Lower leg skin (tissue), 4 donors: ENCODE measurements around the gene AIG1. TPM values are rescaled to one million over a fixed set of nuclear protein-coding genes. Genes with fewer than 3 reads are reported as not detected.

ENCODE experiments used
- DNase-seq, 2 donors: peaks; one replicate each; pipeline ENCODE4 v3.0.0-alpha.2; 2019; ENCODE audit warnings: low spot score in 2 of 2
- H3K4me3 ChIP-seq: fragments of 200-600 bp; sonication (generic); 2 replicates; pipeline ENCODE4 v1.5.1; 2017; ENCODE audit warnings: mild to moderate bottlenecking, low read depth; ENCODE audit not compliant: poor library complexity, severe bottlenecking
- CTCF ChIP-seq, 3 donors: fragments of 450-650 bp; IDR thresholded peaks; one replicate each; pipeline ENCODE4 v1.5.1; 2016; ENCODE audit warnings: antibody characterized with exemption in 3 of 3, mild to moderate bottlenecking in 3 of 3, moderate library complexity in 2 of 3
- POLR2A ChIP-seq, 2 donors: fragments of 450-650 bp; IDR thresholded peaks; one replicate each; pipeline ENCODE4 v1.6.1; 2016 to 2017; ENCODE audit warnings: antibody characterized with exemption in 2 of 2, mild to moderate bottlenecking in 1 of 2, moderate library complexity in 1 of 2
- WGBS, 2 donors: methylation state at CpG; one replicate each; pipeline ENCODE4 v1.1.5; 2018; 5-methylcytosine and 5-hydroxymethylcytosine counted together
- intact Hi-C: fragments of 100-400 bp; cut with DNase I; formaldehyde crosslinking; loops from one replicate; pipeline ENCODE4 v1.15.0; 2023; ENCODE audit warnings: low total_unique reads
- total RNA-seq, 4 donors: library from RNA; depleted of rRNA; stranded (reverse); fragments of >200 nt; gene quantifications; one replicate each; pipeline ENCODE4 v1.1.0, GENCODE V29; 2016

AIG1 gene
- total RNA-seq, 4 donors from 2014 or later: 12.2 to 21.4 (median 16.0) TPM

DNA sequence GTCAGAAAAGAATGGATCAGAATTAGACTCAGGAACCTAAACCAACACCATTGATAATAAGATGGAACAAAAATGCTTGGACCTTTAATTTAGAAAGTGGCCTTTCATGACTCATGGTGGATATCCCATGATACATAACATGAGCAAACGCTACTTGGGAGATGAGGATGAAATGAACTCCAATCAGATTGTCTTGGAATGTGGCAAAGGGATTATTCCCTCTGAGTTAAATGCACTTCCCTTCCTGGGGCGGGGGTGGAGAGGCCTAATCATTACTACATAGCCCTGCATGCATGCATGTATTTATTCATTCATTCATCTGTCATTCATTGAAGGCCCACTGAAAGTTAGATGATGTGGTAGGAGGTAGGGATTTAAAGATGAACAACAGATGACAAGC lies 174.0 kb downstream of the AIG1 start:
- 78 to 79% methylated on average over 2 of the region's 2 CpGs for WGBS, 2 donors
- intact Hi-C loops: no loop called here
- no peak for DNase-seq
- TF ChIP-seq CTCF (IDR thresholded peaks at IDR 0.05): no peak
- TF ChIP-seq POLR2A (IDR thresholded peaks at IDR 0.05): no peak
- no peak overlapping the region for H3K4me3 ChIP-seq

DNA sequence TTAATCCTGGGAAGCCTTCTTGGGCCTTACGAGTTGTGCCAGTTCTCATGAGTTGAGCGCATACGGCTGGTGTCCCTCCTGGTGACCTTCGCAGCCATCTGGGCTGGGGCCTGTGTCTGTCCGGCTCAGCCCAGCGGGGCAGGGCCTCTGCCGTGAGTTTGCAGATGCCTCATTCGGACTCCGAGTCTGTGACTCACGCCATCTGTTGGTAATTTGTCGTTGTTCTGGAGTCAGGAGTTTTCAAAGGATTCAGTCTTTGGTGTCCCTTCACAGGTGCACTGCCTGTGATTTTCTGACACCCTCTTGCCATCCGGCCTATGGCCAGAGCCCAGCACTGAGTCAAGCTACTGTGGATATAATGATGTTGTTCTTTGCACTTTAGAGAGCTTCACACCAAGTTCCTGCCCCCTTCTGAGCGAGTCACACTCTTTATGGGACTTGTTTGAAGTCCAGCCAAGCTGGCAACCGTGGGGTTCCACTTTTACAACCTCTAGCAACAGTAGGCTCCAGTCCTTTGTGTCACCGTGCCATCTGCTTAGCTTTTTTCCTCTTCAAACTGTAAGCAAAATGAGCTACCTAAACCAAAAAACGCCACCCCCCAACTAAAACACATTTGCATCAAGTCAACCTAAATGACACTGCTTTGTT lies 175.6 kb downstream of the AIG1 start:
- no peak overlapping the region for H3K4me3 ChIP-seq
- no peak for DNase-seq
- WGBS, 2 donors: 65 to 76% methylated on average over 16 of the region's 16 CpGs
- intact Hi-C loops: no loop called here
- no peak for TF ChIP-seq CTCF (IDR thresholded peaks at IDR 0.05)

DNA sequence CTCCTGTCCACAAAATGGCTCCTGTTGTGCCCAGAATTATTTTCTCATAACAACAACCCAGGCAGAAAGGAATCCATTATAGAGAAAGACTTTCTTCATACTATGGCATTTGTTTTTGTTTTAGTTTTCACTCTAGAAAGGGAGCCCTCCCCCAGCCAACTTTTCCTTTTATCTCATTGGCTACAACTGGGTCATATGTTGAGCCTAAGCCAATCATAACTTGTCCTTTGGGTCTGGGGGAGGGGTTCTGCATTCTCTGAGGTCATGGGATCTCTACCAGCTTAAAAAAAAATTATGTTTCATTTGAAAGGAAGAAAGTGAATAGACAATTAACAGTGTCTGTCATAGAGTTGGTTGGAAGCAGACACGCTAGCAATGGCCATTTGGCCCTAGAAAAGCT lies 177.6 kb downstream of the AIG1 start:
- TF ChIP-seq CTCF (IDR thresholded peaks at IDR 0.05): no peak
- TF ChIP-seq POLR2A (IDR thresholded peaks at IDR 0.05): no peak
- no peak for DNase-seq
- H3K4me3 ChIP-seq: no peak overlapping the region
- intact Hi-C loops: no loop called here
- 97 to 100% methylated on average over 1 of the region's 1 CpG for WGBS, 2 donors

DNA sequence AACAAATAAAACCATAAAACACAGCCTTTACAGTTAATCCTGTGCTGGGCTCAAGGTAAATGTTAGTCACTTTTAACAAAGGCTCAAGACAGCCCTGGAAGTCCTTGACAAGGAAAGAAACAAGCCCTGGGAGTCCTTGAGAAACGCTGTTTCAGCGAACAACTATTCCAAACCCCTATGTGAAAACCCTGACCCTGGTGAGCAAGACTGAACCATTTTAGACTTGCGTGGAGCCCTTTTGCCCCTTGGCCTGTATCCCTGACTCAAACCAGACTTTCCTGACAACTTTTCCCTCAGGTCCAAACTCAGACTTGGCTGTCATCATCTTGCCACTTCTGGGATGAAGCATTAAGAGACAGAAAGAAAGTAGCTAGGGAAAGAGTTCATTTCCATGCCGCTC lies 180.4 kb downstream of the AIG1 start:
- H3K4me3 ChIP-seq: no peak overlapping the region
- WGBS, 2 donors: 87 to 88% methylated on average over 4 of the region's 4 CpGs
- TF ChIP-seq CTCF (IDR thresholded peaks at IDR 0.05): no peak
- TF ChIP-seq POLR2A (IDR thresholded peaks at IDR 0.05): no peak
- intact Hi-C loops: no loop called here
- DNase-seq: no peak

DNA sequence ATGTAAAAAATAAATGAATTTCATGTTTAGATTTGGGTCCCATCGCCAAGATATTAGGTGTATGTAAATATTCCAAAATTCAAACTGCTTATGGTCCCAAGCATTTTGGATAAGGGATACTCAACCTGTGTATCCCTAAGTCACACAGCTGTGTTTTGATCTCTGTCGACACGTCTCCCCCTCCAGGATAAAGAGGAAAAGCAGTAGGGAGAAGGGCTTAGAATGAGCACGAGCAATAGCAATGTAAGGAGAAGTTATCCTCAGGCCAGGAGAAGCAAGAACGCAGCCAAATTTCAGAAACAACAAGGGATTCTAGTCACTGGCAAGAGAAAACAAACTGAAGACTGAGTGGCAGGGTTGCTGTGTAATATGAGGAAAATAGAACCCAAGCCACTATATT lies 181.2 kb downstream of the AIG1 start:
- WGBS, 2 donors: 85% methylated on average over 5 of the region's 5 CpGs
- intact Hi-C loops: no loop called here
- TF ChIP-seq CTCF (IDR thresholded peaks at IDR 0.05) (no peak), POLR2A (IDR thresholded peaks at IDR 0.05) (no peak)
- no peak for DNase-seq
- H3K4me3 ChIP-seq: no peak overlapping the region

- no peak for TF ChIP-seq CTCF (IDR thresholded peaks at IDR 0.05)
- no peak for TF ChIP-seq POLR2A (IDR thresholded peaks at IDR 0.05)
- intact Hi-C loops: no loop called here
- no peak overlapping the region for H3K4me3 ChIP-seq
- 58 to 75% methylated on average over 1 of the region's 1 CpG for WGBS, 2 donors
- DNase-seq: no peak
These were observed 183.1 kb downstream of the AIG1 start for GRCh38 chr6:143243786-143244185.
